ENCODE results near the gene PLEKHG5. TPM values are rescaled to one million over a fixed set of nuclear protein-coding genes. Genes with fewer than 3 reads are reported as not detected.

PLEKHG5 gene
- total and polyA plus RNA-seq, 4 donors: 0.28 to 1.9 (median 1.1) TPM

GRCh38 chr1:6466751-6467150, 24.7 kb downstream of the PLEKHG5 start:
- peaks cover 5 to 22% (median 10%) of the 10 kb centered on the region in 4 donors for H3K4me1 ChIP-seq (ENCODE audit: control insufficient read depth in 4 of 4, insufficient read depth in 4 of 4, low read length in 3 of 4)
- H3K9ac ChIP-seq (ENCODE audit: low read depth in 1 of 2, low read length in 2 of 2): no peak overlapping the region
- H3K4me3 ChIP-seq (ENCODE audit: low read depth in 1 of 3, low read length in 3 of 3): no peak overlapping the region
- DNase-seq (ENCODE audit: low spot score): no peak
- no peaks in the 10 kb centered on the region for H3K9me3 ChIP-seq (ENCODE audit: control insufficient read depth in 4 of 4, low read length in 3 of 4)
- no peaks in the 10 kb centered on the region for H3K27me3 ChIP-seq (ENCODE audit: control insufficient read depth in 4 of 4, insufficient read depth in 4 of 4, low read length in 3 of 4)
- H3K36me3 ChIP-seq (ENCODE audit: control insufficient read depth in 4 of 4, insufficient read depth in 3 of 4, low read depth in 1 of 4, low read length in 3 of 4): no peaks in the 10 kb centered on the region
- no peak overlapping the region for H3K27ac ChIP-seq (ENCODE audit: low read depth in 1 of 2, low read length in 2 of 2)
- TF ChIP-seq JUND (IDR thresholded peaks at IDR 0.05) (no peak), NR2F2 (IDR thresholded peaks at IDR 0.05) (no peak), YY1 (IDR thresholded peaks at IDR 0.05) (no peak), MAX (IDR thresholded peaks at IDR 0.05) (no peak), EGR1 (IDR thresholded peaks at IDR 0.05; ENCODE audit: low read depth in 2 of 2) (no peak), RAD21 (IDR thresholded peaks at IDR 0.05) (no peak), HNF4G (IDR thresholded peaks at IDR 0.05) (no peak)
- 97% methylated on average over 5 of the region's 5 CpGs for WGBS

GRCh38 chr1:6466023-6466422, 25.4 kb downstream of the PLEKHG5 start, which contains the start of gene TNFRSF25:
TNFRSF25 (minus strand) TSS chr1:6466173; CDS start chr1:6466107, 66 bp downstream.
- Histone ChIP-seq H3K27me3 (ENCODE audit: control insufficient read depth in 4 of 4, insufficient read depth in 4 of 4, low read length in 3 of 4) (no peaks in the 10 kb centered on the region), H3K4me1 (ENCODE audit: control insufficient read depth in 4 of 4, insufficient read depth in 4 of 4, low read length in 3 of 4) (peaks cover 0 to 21% (median 8%) of the 10 kb centered on the region in 4 donors), H3K36me3 (ENCODE audit: control insufficient read depth in 4 of 4, insufficient read depth in 3 of 4, low read depth in 1 of 4, low read length in 3 of 4) (no peaks in the 10 kb centered on the region), H3K9ac (ENCODE audit: low read depth in 1 of 2, low read length in 2 of 2) (no peak within 1 kb of the TSS), H3K9me3 (ENCODE audit: control insufficient read depth in 4 of 4, low read length in 3 of 4) (no peaks in the 10 kb centered on the region), H3K4me3 (ENCODE audit: low read depth in 1 of 3, low read length in 3 of 3) (peak within 1 kb of the TSS in 1 of 3 donors; percentile 13), H3K27ac (ENCODE audit: low read depth in 1 of 2, low read length in 2 of 2) (no peak within 1 kb of the TSS)
- WGBS: 30% methylated on average over 43 of the region's 43 CpGs
- TF ChIP-seq, protein P1, sequence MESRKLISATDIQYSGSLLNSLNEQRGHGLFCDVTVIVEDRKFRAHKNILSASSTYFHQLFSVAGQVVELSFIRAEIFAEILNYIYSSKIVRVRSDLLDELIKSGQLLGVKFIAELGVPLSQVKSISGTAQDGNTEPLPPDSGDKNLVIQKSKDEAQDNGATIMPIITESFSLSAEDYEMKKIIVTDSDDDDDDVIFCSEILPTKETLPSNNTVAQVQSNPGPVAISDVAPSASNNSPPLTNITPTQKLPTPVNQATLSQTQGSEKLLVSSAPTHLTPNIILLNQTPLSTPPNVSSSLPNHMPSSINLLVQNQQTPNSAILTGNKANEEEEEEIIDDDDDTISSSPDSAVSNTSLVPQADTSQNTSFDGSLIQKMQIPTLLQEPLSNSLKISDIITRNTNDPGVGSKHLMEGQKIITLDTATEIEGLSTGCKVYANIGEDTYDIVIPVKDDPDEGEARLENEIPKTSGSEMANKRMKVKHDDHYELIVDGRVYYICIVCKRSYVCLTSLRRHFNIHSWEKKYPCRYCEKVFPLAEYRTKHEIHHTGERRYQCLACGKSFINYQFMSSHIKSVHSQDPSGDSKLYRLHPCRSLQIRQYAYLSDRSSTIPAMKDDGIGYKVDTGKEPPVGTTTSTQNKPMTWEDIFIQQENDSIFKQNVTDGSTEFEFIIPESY (IDR thresholded peaks at IDR 0.05): no peak
- DNase-seq (ENCODE audit: low spot score): no peak

DNA sequence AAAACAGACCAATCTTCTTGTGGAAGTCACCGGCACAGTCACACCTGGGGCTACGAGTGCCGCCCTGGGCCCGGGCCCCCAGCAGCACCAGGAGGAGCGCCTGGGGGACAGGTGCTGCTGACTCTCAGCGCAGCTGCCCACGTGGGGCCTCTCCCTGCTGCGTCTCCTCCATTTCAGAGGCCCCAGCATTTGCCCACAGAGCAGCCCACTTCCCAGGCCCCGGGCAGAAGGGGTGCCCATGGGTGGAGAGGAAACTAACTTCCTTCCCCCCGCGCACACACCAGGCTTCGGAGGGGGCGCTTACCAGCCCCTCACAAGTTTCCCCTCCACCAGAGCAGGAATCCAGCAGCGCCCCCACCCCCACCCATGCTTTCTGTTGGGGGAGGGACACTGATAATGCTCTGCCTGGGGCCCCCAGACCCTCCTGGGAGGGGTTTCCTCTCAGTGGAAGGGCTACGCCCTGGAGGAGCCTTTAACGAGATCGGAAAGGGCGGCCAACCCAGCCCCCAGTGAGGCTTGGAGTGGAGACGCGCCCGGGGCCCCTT, 25.9 kb downstream of the PLEKHG5 start:
- Histone ChIP-seq H3K36me3 (ENCODE audit: control insufficient read depth in 4 of 4, insufficient read depth in 3 of 4, low read depth in 1 of 4, low read length in 3 of 4) (no peaks in the 10 kb centered on the region), H3K27me3 (ENCODE audit: control insufficient read depth in 4 of 4, insufficient read depth in 4 of 4, low read length in 3 of 4) (no peaks in the 10 kb centered on the region), H3K27ac (ENCODE audit: low read depth in 1 of 2, low read length in 2 of 2) (no peak overlapping the region), H3K9ac (ENCODE audit: low read depth in 1 of 2, low read length in 2 of 2) (no peak overlapping the region), H3K4me3 (ENCODE audit: low read depth in 1 of 3, low read length in 3 of 3) (peak overlapping the region in 1 of 3 donors; percentile 13), H3K4me1 (ENCODE audit: control insufficient read depth in 4 of 4, insufficient read depth in 4 of 4, low read length in 3 of 4) (peaks cover 0 to 20% (median 8%) of the 10 kb centered on the region in 4 donors), H3K9me3 (ENCODE audit: control insufficient read depth in 4 of 4, low read length in 3 of 4) (no peaks in the 10 kb centered on the region)
- 53% methylated on average over 21 of the region's 21 CpGs for WGBS
- DNase-seq (ENCODE audit: low spot score): no peak
- TF ChIP-seq, protein P1 (IDR thresholded peaks at IDR 0.05): no peak
- TF ChIP-seq JUND (IDR thresholded peaks at IDR 0.05) (no peak), HNF4G (IDR thresholded peaks at IDR 0.05) (no peak), ATF3 (IDR thresholded peaks at IDR 0.05) (no peak), TAF1 (conservative IDR thresholded peaks at IDR 0.05) (no peak), MAX (IDR thresholded peaks at IDR 0.05) (no peak), YY1 (IDR thresholded peaks at IDR 0.05) (no peak), EGR1 (IDR thresholded peaks at IDR 0.05; ENCODE audit: low read depth in 2 of 2) (no peak), FOXA1 (IDR thresholded peaks at IDR 0.05) (no peak), SP1 (IDR thresholded peaks at IDR 0.05) (no peak), RAD21 (IDR thresholded peaks at IDR 0.05) (no peak), GABPA (IDR thresholded peaks at IDR 0.05 in 1 of 2, conservative IDR thresholded peaks at IDR 0.05 in 1 of 2) (no peak), REST (IDR thresholded peaks at IDR 0.05) (no peak), NR2F2 (IDR thresholded peaks at IDR 0.05) (no peak), FOXA2 (IDR thresholded peaks at IDR 0.05) (no peak), RXRA (IDR thresholded peaks at IDR 0.05) (no peak), HNF4A (conservative IDR thresholded peaks at IDR 0.05) (no peak)
